Measurements from ENCODE around the gene FAM222A. TPM values are rescaled to one million over a fixed set of nuclear protein-coding genes. Genes with fewer than 3 reads are reported as not detected.

The FAM222A gene
- total RNA-seq, 1 experiment from 2014 or later, result 3.1 TPM

- ChIA-PET POLR2A (ENCODE audit: unreplicated experiment) (no interaction called here), CTCF (no interaction called here)
- TF ChIP-seq EZH2 (IDR thresholded peaks at IDR 0.05; ENCODE audit: low read depth) (no peak), CTCF (conservative IDR thresholded peaks at IDR 0.05) (no peak)
- no peaks in the 10 kb centered on the region for H3K36me3 ChIP-seq (ENCODE audit: low read depth)
- H4K20me1 ChIP-seq (ENCODE audit: insufficient read depth), result no peaks in the 10 kb centered on the region
- H3K4me2 ChIP-seq, result no peak overlapping the region
- no peak overlapping the region for H2AFZ ChIP-seq
- no peak overlapping the region for H3K4me3 ChIP-seq
- no peak overlapping the region for H3K27ac ChIP-seq
- H3K27me3 ChIP-seq (ENCODE audit: insufficient read depth, low read depth), result no peaks in the 10 kb centered on the region
- DNase-seq, result no peak
- no peaks in the 10 kb centered on the region for H3K79me2 ChIP-seq (ENCODE audit: low read depth)
- H3K9me3 ChIP-seq (ENCODE audit: insufficient read depth, low read depth), result no peaks in the 10 kb centered on the region
- peaks cover 9% of the 10 kb centered on the region for H3K4me1 ChIP-seq (replicated peaks; ENCODE audit: insufficient read depth)
- H3K9me2 ChIP-seq (ENCODE audit: insufficient read depth), result no peaks in the 10 kb centered on the region
- H3F3A ChIP-seq (ENCODE audit: insufficient read depth, low read depth), result peaks cover 11% of the 10 kb centered on the region
- intact Hi-C loops (cut with micrococcal nuclease; ENCODE audit: unreplicated experiment), result no loop called here
- BruUV-seq (replicated peaks), result no TSS peak
Measured at GRCh38 chr12:109793826-109794501, 80.3 kb downstream of the FAM222A start.

- peak in 1 of 2 experiments; percentile 55 for DNase-seq
- no peak overlapping the region for H3K27ac ChIP-seq
- H3K27me3 ChIP-seq (ENCODE audit: insufficient read depth, low read depth), result no peaks in the 10 kb centered on the region
- ChIA-PET POLR2A (ENCODE audit: unreplicated experiment) (no interaction called here), CTCF (no interaction called here)
- no peaks in the 10 kb centered on the region for H3K9me2 ChIP-seq (ENCODE audit: insufficient read depth)
- H3K4me3 ChIP-seq, result no peak overlapping the region
- no peak overlapping the region for H2AFZ ChIP-seq
- intact Hi-C loops (cut with micrococcal nuclease; ENCODE audit: unreplicated experiment), result no loop called here
- no TSS peak for BruUV-seq (replicated peaks)
- H3K4me2 ChIP-seq, result peak overlapping the region; percentile 26
- no peaks in the 10 kb centered on the region for H4K20me1 ChIP-seq (ENCODE audit: insufficient read depth)
- H3K4me1 ChIP-seq (replicated peaks; ENCODE audit: insufficient read depth), result peaks cover 9% of the 10 kb centered on the region
- TF ChIP-seq CTCF (conservative IDR thresholded peaks at IDR 0.05) (no peak), EZH2 (IDR thresholded peaks at IDR 0.05; ENCODE audit: low read depth) (no peak)
- no peaks in the 10 kb centered on the region for H3K79me2 ChIP-seq (ENCODE audit: low read depth)
- no peaks in the 10 kb centered on the region for H3K9me3 ChIP-seq (ENCODE audit: insufficient read depth, low read depth)
- no peaks in the 10 kb centered on the region for H3K36me3 ChIP-seq (ENCODE audit: low read depth)
- H3F3A ChIP-seq (ENCODE audit: insufficient read depth, low read depth), result peaks cover 11% of the 10 kb centered on the region
Measured at GRCh38 chr12:109795023-109795422, 81.4 kb downstream of the FAM222A start.

GRCh38 chr12:109796057-109796456 is 82.4 kb downstream of the FAM222A start:
- CTCF ChIA-PET, result interaction anchor here (0.6 kb wide), 1 partner anchor 411 kb away, joined by 3 read pairs; no protein-coding TSS in a partner anchor
- H3K36me3 ChIP-seq (ENCODE audit: low read depth), result no peaks in the 10 kb centered on the region
- no TSS peak for BruUV-seq (replicated peaks)

More at GRCh38 chr12:109796057-109796456, 82.4 kb downstream of the FAM222A start:
- Histone ChIP-seq H3K4me1 (replicated peaks; ENCODE audit: insufficient read depth) (peaks cover 9% of the 10 kb centered on the region), H3K27ac (no peak overlapping the region), H3F3A (ENCODE audit: insufficient read depth, low read depth) (peaks cover 11% of the 10 kb centered on the region), H3K27me3 (ENCODE audit: insufficient read depth, low read depth) (no peaks in the 10 kb centered on the region), H3K9me2 (ENCODE audit: insufficient read depth) (no peaks in the 10 kb centered on the region), H3K4me2 (no peak overlapping the region), H3K79me2 (ENCODE audit: low read depth) (no peaks in the 10 kb centered on the region), H4K20me1 (ENCODE audit: insufficient read depth) (no peaks in the 10 kb centered on the region), H3K4me3 (no peak overlapping the region), H2AFZ (no peak overlapping the region), H3K9me3 (ENCODE audit: insufficient read depth, low read depth) (no peaks in the 10 kb centered on the region)
- no peak for TF ChIP-seq CTCF (conservative IDR thresholded peaks at IDR 0.05)
- TF ChIP-seq EZH2 (IDR thresholded peaks at IDR 0.05; ENCODE audit: low read depth), result no peak
- no peak for DNase-seq
- POLR2A ChIA-PET (ENCODE audit: unreplicated experiment), result no interaction called here
- intact Hi-C loops (cut with micrococcal nuclease; ENCODE audit: unreplicated experiment), result no loop called here

All from PC-9 (cell line).